Gastroesophageal sphincter (tissue), 4 donors: ENCODE data around the gene TMEM238. TPM values are rescaled to one million over a fixed set of nuclear protein-coding genes. Genes with fewer than 3 reads are reported as not detected.

ENCODE experiments used
- total RNA-seq, 4 donors: library from RNA; depleted of rRNA; stranded (reverse); fragments of >200 nt; gene quantifications; one replicate each; pipeline ENCODE4 v1.1.0, GENCODE V29; 2016

The TMEM238 gene
- total RNA-seq, 4 donors from 2014 or later = 1.6 to 6.0 TPM; not detected in 2

Other genes starting within 250 kb of the TMEM238 start
- 1 to 10 TPM in 1 of 4 donors, not detected in 3; 4.4 TPM for gene TNNT1, start 235.1 kb downstream of the TMEM238 start, total RNA-seq
- gene TNNI3, start 226.6 kb downstream of the TMEM238 start, total RNA-seq = not detected
- under 1 TPM in 2 of 4 donors, not detected in 2; 0.42 to 0.52 TPM for gene DNAAF3, start 217.7 kb downstream of the TMEM238 start, total RNA-seq
- under 1 TPM in 1 of 4 donors, not detected in 3; 0.13 TPM for gene SYT5, start 204.0 kb downstream of the TMEM238 start, total RNA-seq
- gene PTPRH, start 174.8 kb downstream of the TMEM238 start, total RNA-seq = 1 to 10 TPM in 3 of 4 donors, under 1 TPM in 1; 0.54 to 4.0 (median 1.4) TPM
- 1 to 10 TPM in 3 of 4 donors, not detected in 1; 1.7 to 3.8 (median 1.8) TPM for gene TMEM86B, start 155.5 kb downstream of the TMEM238 start, total RNA-seq
- gene PPP6R1, start 125.3 kb downstream of the TMEM238 start, total RNA-seq = 10 to 100 TPM; 32.6 to 79.4 (median 34.0) TPM
- gene HSPBP1, start 104.2 kb downstream of the TMEM238 start, total RNA-seq = 10 to 100 TPM; 20.9 to 37.1 (median 26.5) TPM
- 10 to 100 TPM in 1 of 4 donors, 1 to 10 TPM in 3; 4.0 to 19.8 (median 8.8) TPM for gene BRSK1, start 100.3 kb downstream of the TMEM238 start, total RNA-seq
- gene TMEM150B, start 59.0 kb downstream of the TMEM238 start, total RNA-seq = 10 to 100 TPM in 1 of 4 donors, 1 to 10 TPM in 2, not detected in 1; 2.2 to 12.4 (median 3.3) TPM
- 10 to 100 TPM in 2 of 4 donors, 1 to 10 TPM in 2; 3.4 to 11.2 (median 9.2) TPM for gene KMT5C, start 44.4 kb downstream of the TMEM238 start, total RNA-seq
- not detected for gene COX6B2, start 29.6 kb downstream of the TMEM238 start, total RNA-seq
- gene GARIN5B, start 21.0 kb downstream of the TMEM238 start, total RNA-seq = not detected
- gene IL11, start 13.8 kb downstream of the TMEM238 start, total RNA-seq = under 1 TPM in 1 of 4 donors, not detected in 3; 0.67 TPM
- gene TMEM190, start 7.5 kb downstream of the TMEM238 start, total RNA-seq = not detected
- gene RPL28, start 1.6 kb upstream of the TMEM238 start, total RNA-seq = 100 to 1,000 TPM; 174 to 282 (median 271) TPM
- 10 to 100 TPM; 12.6 to 17.7 (median 15.4) TPM for gene UBE2S, start 23.5 kb upstream of the TMEM238 start, total RNA-seq
- gene SHISA7, start 59.0 kb upstream of the TMEM238 start, total RNA-seq = not detected
- 10 to 100 TPM; 39.0 to 78.5 (median 63.8) TPM for gene ISOC2, start 77.3 kb upstream of the TMEM238 start, total RNA-seq
- gene C19orf85, start 80.5 kb upstream of the TMEM238 start, total RNA-seq = not detected
- gene ZNF628, start 92.3 kb upstream of the TMEM238 start, total RNA-seq = 10 to 100 TPM in 1 of 4 donors, 1 to 10 TPM in 3; 2.4 to 13.0 (median 4.9) TPM
- 10 to 100 TPM in 1 of 4 donors, 1 to 10 TPM in 3; 7.4 to 14.0 (median 7.9) TPM for gene NAT14, start 100.9 kb upstream of the TMEM238 start, total RNA-seq
- gene SSC5D, start 104.1 kb upstream of the TMEM238 start, total RNA-seq = 10 to 100 TPM in 3 of 4 donors, 1 to 10 TPM in 1; 6.3 to 39.2 (median 23.5) TPM
- not detected for gene SBK2, start 152.8 kb upstream of the TMEM238 start, total RNA-seq
- under 1 TPM in 2 of 4 donors, not detected in 2; 0.40 TPM for gene SBK3, start 161.3 kb upstream of the TMEM238 start, total RNA-seq
- gene ZNF579, start 196.6 kb upstream of the TMEM238 start, total RNA-seq = 1 to 10 TPM; 2.8 to 6.9 (median 3.9) TPM
- 10 to 100 TPM in 2 of 4 donors, 1 to 10 TPM in 2; 4.7 to 11.2 (median 9.9) TPM for gene FIZ1, start 215.2 kb upstream of the TMEM238 start, total RNA-seq
- 10 to 100 TPM; 20.3 to 33.5 (median 26.4) TPM for gene ZNF524, start 216.0 kb upstream of the TMEM238 start, total RNA-seq
- 10 to 100 TPM in 1 of 4 donors, 1 to 10 TPM in 3; 4.6 to 12.0 (median 6.4) TPM for gene ZNF865, start 221.4 kb upstream of the TMEM238 start, total RNA-seq
- gene ZNF784, start 240.3 kb upstream of the TMEM238 start, total RNA-seq = 1 to 10 TPM in 3 of 4 donors, under 1 TPM in 1; 0.54 to 8.1 (median 4.8) TPM